H9 (cell line): ENCODE measurements around the gene SPECC1. TPM values are rescaled to one million over a fixed set of nuclear protein-coding genes. Genes with fewer than 3 reads are reported as not detected.

Experiments used
- DNase-seq: peaks from one replicate; pipeline ENCODE4 v3.0.0-alpha.2; 2017
- H2AFZ ChIP-seq: one replicate; pipeline ENCODE4 v1.6.1; 2013; ENCODE audit warnings: mild to moderate bottlenecking, low read length, control low read depth, moderate library complexity
- H2AK5ac ChIP-seq: 2 replicates; pipeline ENCODE4 v1.6.1; 2013; ENCODE audit warnings: low read length, control low read depth, mixed read lengths; ENCODE audit not compliant: insufficient read length
- H2BK120ac ChIP-seq: one replicate; pipeline ENCODE4 v1.6.1; 2013; ENCODE audit warnings: low read depth, mild to moderate bottlenecking, low read length, control low read depth, inconsistent platforms; ENCODE audit not compliant: poor library complexity, severe bottlenecking
- H2BK12ac ChIP-seq: 2 replicates; pipeline ENCODE4 v1.6.1; 2013; ENCODE audit warnings: low read length, control low read depth, mixed read lengths, low read depth; ENCODE audit not compliant: insufficient read length
- H2BK15ac ChIP-seq: 2 replicates; pipeline ENCODE4 v1.6.1; 2013; ENCODE audit warnings: low read depth, low read length, control low read depth
- H2BK20ac ChIP-seq: one replicate; pipeline ENCODE4 v1.6.1; 2013; ENCODE audit warnings: low read depth, mild to moderate bottlenecking, low read length, control low read depth, inconsistent platforms; ENCODE audit not compliant: poor library complexity, severe bottlenecking
- H2BK5ac ChIP-seq: 2 replicates; pipeline ENCODE4 v1.6.1; 2013; ENCODE audit warnings: low read length, control low read depth, mixed read lengths; ENCODE audit not compliant: insufficient read length
- H3K14ac ChIP-seq: 2 replicates; pipeline ENCODE4 v1.6.1; 2013; ENCODE audit warnings: low read length, control low read depth; ENCODE audit not compliant: insufficient read depth
- H3K18ac ChIP-seq: 2 replicates; pipeline ENCODE4 v1.6.1; 2013; ENCODE audit warnings: low read depth, mild to moderate bottlenecking, mixed read lengths, low read length, control low read depth; ENCODE audit not compliant: insufficient read length
- H3K23ac ChIP-seq: 2 replicates; pipeline ENCODE4 v1.6.1; 2013; ENCODE audit warnings: low read length, control low read depth, mixed read lengths, low read depth; ENCODE audit not compliant: insufficient read length
- H3K23me2 ChIP-seq: 2 replicates; pipeline ENCODE4 v1.6.1; 2013; ENCODE audit warnings: low read depth, mild to moderate bottlenecking, mixed read lengths, low read length, control low read depth; ENCODE audit not compliant: insufficient read length, poor library complexity, severe bottlenecking
- H3K27ac ChIP-seq: 2 replicates; pipeline ENCODE4 v1.5.1; 2013; ENCODE audit warnings: low read length, control low read depth, mixed read lengths, low read depth; ENCODE audit not compliant: insufficient read length
- H3K27me3 ChIP-seq: 2 replicates; pipeline ENCODE4 v1.6.1; 2013; ENCODE audit warnings: low read length, control low read depth, inconsistent platforms; ENCODE audit not compliant: insufficient read depth
- H3K4ac ChIP-seq: 2 replicates; pipeline ENCODE4 v1.6.1; 2013; ENCODE audit warnings: low read depth, mild to moderate bottlenecking, control low read depth, inconsistent platforms, low read length, moderate library complexity
- H3K4me1 ChIP-seq: 2 replicates; pipeline ENCODE4 v1.6.1; 2013; ENCODE audit warnings: low read length, control low read depth, inconsistent platforms; ENCODE audit not compliant: insufficient read depth
- H3K4me2 ChIP-seq: 2 replicates; pipeline ENCODE4 v1.6.1; 2013; ENCODE audit warnings: low read length, control low read depth, mixed read lengths; ENCODE audit not compliant: insufficient read length, insufficient read depth
- H3K56ac ChIP-seq: 2 replicates; pipeline ENCODE4 v1.6.1; 2013; ENCODE audit warnings: low read depth, mild to moderate bottlenecking, mixed read lengths, low read length, control low read depth; ENCODE audit not compliant: insufficient read length
- H3K79me1 ChIP-seq: 2 replicates; pipeline ENCODE4 v1.6.1; 2013; ENCODE audit warnings: low read depth, mild to moderate bottlenecking, moderate library complexity, low read length, control low read depth, inconsistent platforms; ENCODE audit not compliant: insufficient read depth, poor library complexity, severe bottlenecking
- H3K79me2 ChIP-seq: 2 replicates; pipeline ENCODE4 v1.6.1; 2013; ENCODE audit warnings: low read length, control low read depth, inconsistent platforms; ENCODE audit not compliant: insufficient read depth
- H3K9ac ChIP-seq: 2 replicates; pipeline ENCODE4 v1.6.1; 2013; ENCODE audit warnings: low read length, control low read depth, mixed read lengths; ENCODE audit not compliant: insufficient read length; ENCODE audit errors: extremely low read depth
- H3K9me3 ChIP-seq: one replicate; pipeline ENCODE4 v1.6.1; 2013; ENCODE audit warnings: low read depth, low read length, inconsistent platforms; ENCODE audit not compliant: control insufficient read depth
- H3T11ph ChIP-seq: one replicate; pipeline ENCODE4 v1.6.1; 2013; ENCODE audit warnings: mild to moderate bottlenecking, low read length, control low read depth, inconsistent platforms
- H4K20me1 ChIP-seq: one replicate; pipeline ENCODE4 v1.6.1; 2013; ENCODE audit not compliant: control insufficient read depth, insufficient read length, insufficient read depth
- H4K5ac ChIP-seq: 2 replicates; pipeline ENCODE4 v1.6.1; 2013; ENCODE audit warnings: low read depth, mild to moderate bottlenecking, mixed read lengths, low read length, control low read depth; ENCODE audit not compliant: insufficient read length
- H4K8ac ChIP-seq: replicated peaks from 2 replicates; pipeline ENCODE4 v1.6.1; 2013; ENCODE audit warnings: low read length, control low read depth, mixed read lengths, low read depth; ENCODE audit not compliant: insufficient read length
- H4K91ac ChIP-seq: 2 replicates; pipeline ENCODE4 v1.6.1; 2013; ENCODE audit warnings: low read depth, mild to moderate bottlenecking, moderate library complexity, mixed read lengths, low read length, control low read depth; ENCODE audit not compliant: insufficient read length
- H3K27ac Mint-ChIP-seq, 3 experiments: 2 replicates in 2 of 3; 3 replicates in 1 of 3; pipeline ENCODE4 v1.8.0; 2020 to 2021; ENCODE audit warnings: mixed read lengths in 3 of 3, mild to moderate bottlenecking in 1 of 3, moderate library complexity in 1 of 3
- H3K27me3 Mint-ChIP-seq: 2 replicates; pipeline ENCODE4 v1.8.0; 2021; ENCODE audit warnings: low read depth, mild to moderate bottlenecking, moderate library complexity, mixed read lengths
- H3K36me3 Mint-ChIP-seq, 3 experiments: 2 replicates in 2 of 3; 3 replicates in 1 of 3; pipeline ENCODE4 v1.8.0; 2020 to 2021; ENCODE audit warnings: low read depth in 3 of 3, mixed read lengths in 3 of 3; ENCODE audit not compliant: insufficient read depth in 1 of 3
- H3K4me1 Mint-ChIP-seq, 2 experiments: 2 replicates each; pipeline ENCODE4 v1.8.0; 2020; ENCODE audit warnings: mixed read lengths in 2 of 2
- H3K4me3 Mint-ChIP-seq, 2 experiments: 2 replicates in 1 of 2; 3 replicates in 1 of 2; pipeline ENCODE4 v1.8.0; 2020 to 2021; ENCODE audit warnings: mild to moderate bottlenecking in 2 of 2, mixed read lengths in 2 of 2, moderate library complexity in 1 of 2
- H3K9me3 Mint-ChIP-seq, 2 experiments: 2 replicates in 1 of 2; 3 replicates in 1 of 2; pipeline ENCODE4 v1.8.0; 2020; ENCODE audit warnings: mild to moderate bottlenecking in 2 of 2, mixed read lengths in 2 of 2, moderate library complexity in 1 of 2
- whole genome bisulfite sequencing: extraction: QIAGEN DNeasy Blood & Tissue Kit; methylation state at CpG from one replicate; pipeline ENCODE4 v1.1.7; 2013; ENCODE audit warnings: missing lambda C conversion rate, low lambda C conversion rate, mixed read lengths; ENCODE audit not compliant: insufficient read length; ENCODE audit errors: extremely low coverage; 5-methylcytosine and 5-hydroxymethylcytosine counted together
- total RNA-seq: library from RNA; stranded (reverse); gene quantifications from 2 replicates; pipeline ENCODE4 v1.2.1, GENCODE V29; 2021
- TF ChIP-seq, protein P1 (sequence below): fragments of 200-600 bp; sonication (generic); conservative IDR thresholded peaks from 3 replicates; pipeline ENCODE4 v1.8.0; 2021; ENCODE audit warnings: antibody characterized with exemption, mild to moderate bottlenecking

SPECC1 gene
- total RNA-seq, 1 experiment from 2014 or later: 65.7 TPM

DNA sequence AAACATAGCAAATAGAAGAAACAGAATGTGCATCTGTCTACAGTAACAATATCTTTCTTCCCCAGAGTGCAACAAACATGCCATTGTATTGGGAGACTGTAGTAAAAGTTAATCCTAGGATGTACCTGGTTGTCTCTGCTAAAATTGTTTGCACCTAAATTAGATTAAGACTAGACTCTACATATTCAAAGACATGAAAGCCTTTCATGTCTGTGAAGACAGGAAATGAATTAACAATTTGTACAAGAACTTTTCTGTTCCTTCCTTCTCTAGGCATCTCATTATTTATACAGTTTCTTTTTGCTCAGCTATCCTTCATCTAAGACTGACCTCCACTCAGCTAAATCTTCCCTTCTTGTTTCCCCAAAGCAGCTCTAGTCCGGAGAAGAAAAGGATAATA, 237.5 kb downstream of the SPECC1 start:
- no CpG with 5 or more reads among the region's 1 CpG for WGBS
- H3K27ac Mint-ChIP-seq: no peak overlapping the region
- Histone ChIP-seq H3K79me1 (no peaks in the 10 kb centered on the region), H2AFZ (no peak overlapping the region), H3K18ac (no peak overlapping the region), H3T11ph (no peak overlapping the region), H2BK5ac (no peak overlapping the region), H2BK20ac (no peak overlapping the region), H3K56ac (no peak overlapping the region), H3K4me2 (no peak overlapping the region), H2BK12ac (no peak overlapping the region), H2BK120ac (no peak overlapping the region), H3K79me2 (no peaks in the 10 kb centered on the region), H4K91ac (no peak overlapping the region), H3K4ac (no peak overlapping the region), H3K9ac (no peak overlapping the region), H3K23ac (no peak overlapping the region), H3K9me3 (no peaks in the 10 kb centered on the region), H2AK5ac (no peak overlapping the region), H3K27me3 (no peaks in the 10 kb centered on the region), H3K14ac (no peak overlapping the region), H3K23me2 (no peaks in the 10 kb centered on the region), H2BK15ac (no peak overlapping the region), H3K27ac (no peak overlapping the region), H4K20me1 (no peaks in the 10 kb centered on the region), H3K4me1 (no peaks in the 10 kb centered on the region), H4K8ac (no peak overlapping the region), H4K5ac (no peak overlapping the region)
- no peaks in the 10 kb centered on the region for H3K4me1 Mint-ChIP-seq
- DNase-seq: no peak
- TF ChIP-seq, protein P1, sequence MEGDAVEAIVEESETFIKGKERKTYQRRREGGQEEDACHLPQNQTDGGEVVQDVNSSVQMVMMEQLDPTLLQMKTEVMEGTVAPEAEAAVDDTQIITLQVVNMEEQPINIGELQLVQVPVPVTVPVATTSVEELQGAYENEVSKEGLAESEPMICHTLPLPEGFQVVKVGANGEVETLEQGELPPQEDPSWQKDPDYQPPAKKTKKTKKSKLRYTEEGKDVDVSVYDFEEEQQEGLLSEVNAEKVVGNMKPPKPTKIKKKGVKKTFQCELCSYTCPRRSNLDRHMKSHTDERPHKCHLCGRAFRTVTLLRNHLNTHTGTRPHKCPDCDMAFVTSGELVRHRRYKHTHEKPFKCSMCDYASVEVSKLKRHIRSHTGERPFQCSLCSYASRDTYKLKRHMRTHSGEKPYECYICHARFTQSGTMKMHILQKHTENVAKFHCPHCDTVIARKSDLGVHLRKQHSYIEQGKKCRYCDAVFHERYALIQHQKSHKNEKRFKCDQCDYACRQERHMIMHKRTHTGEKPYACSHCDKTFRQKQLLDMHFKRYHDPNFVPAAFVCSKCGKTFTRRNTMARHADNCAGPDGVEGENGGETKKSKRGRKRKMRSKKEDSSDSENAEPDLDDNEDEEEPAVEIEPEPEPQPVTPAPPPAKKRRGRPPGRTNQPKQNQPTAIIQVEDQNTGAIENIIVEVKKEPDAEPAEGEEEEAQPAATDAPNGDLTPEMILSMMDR: no peak
- H3K9me3 Mint-ChIP-seq: 0 out of 5 replicates have a peak, but pooled peaks cover 0 to 4% of the 10 kb centered on the region in 2 experiments
- H3K36me3 Mint-ChIP-seq: peaks cover 45 to 50% (median 47%) of the 10 kb centered on the region in 3 experiments
- H3K4me3 Mint-ChIP-seq: no peak overlapping the region
- no peaks in the 10 kb centered on the region for H3K27me3 Mint-ChIP-seq
